KMS-11 (cell line): ENCODE results near the gene TAS2R39.
"Not testable (repeated sequence)": the region's sequence is repeated elsewhere in the genome, so short reads cannot be mapped to it uniquely, and the experiment has no call there.

Experiments used
- H2AFZ ChIP-seq: fragments of 200-600 bp; sonication (generic); 2 replicates; pipeline ENCODE4 v1.6.1; 2016; ENCODE audit warnings: antibody characterized with exemption, mixed run types, low read depth
- H3K27ac ChIP-seq: fragments of 200-600 bp; sonication (generic); 2 replicates; pipeline ENCODE4 v1.6.1; 2016; ENCODE audit warnings: mild to moderate bottlenecking, mixed run types
- H3K27me3 ChIP-seq: fragments of 200-600 bp; sonication (generic); 2 replicates; pipeline ENCODE4 v1.6.1; 2017; ENCODE audit warnings: mild to moderate bottlenecking, low read depth, mixed run types, moderate library complexity; ENCODE audit not compliant: insufficient read depth
- H3K36me3 ChIP-seq: fragments of 200-600 bp; sonication (generic); 2 replicates; pipeline ENCODE4 v1.6.1; 2017; ENCODE audit warnings: mild to moderate bottlenecking, mixed run types; ENCODE audit not compliant: insufficient read depth
- H3K4me1 ChIP-seq: fragments of 200-600 bp; sonication (generic); 2 replicates; pipeline ENCODE4 v1.6.1; 2016; ENCODE audit warnings: mild to moderate bottlenecking, low read depth, mixed run types; ENCODE audit not compliant: poor library complexity, severe bottlenecking
- H3K4me2 ChIP-seq: fragments of 200-600 bp; sonication (generic); 2 replicates; pipeline ENCODE4 v1.7.0; 2016; ENCODE audit warnings: mild to moderate bottlenecking, mixed run types
- H3K4me3 ChIP-seq: fragments of 200-600 bp; sonication (generic); IDR thresholded peaks from 2 replicates; pipeline ENCODE4 v1.6.1; 2017; ENCODE audit warnings: low read depth, low read length, mixed read lengths; ENCODE audit not compliant: insufficient read depth
- H3K79me2 ChIP-seq: fragments of 200-600 bp; sonication (generic); 2 replicates; pipeline ENCODE4 v1.6.1; 2016; ENCODE audit warnings: low read depth, mixed run types; ENCODE audit not compliant: insufficient read depth
- H3K9ac ChIP-seq: fragments of 200-600 bp; sonication (generic); 2 replicates; pipeline ENCODE4 v1.6.1; 2016; ENCODE audit warnings: mild to moderate bottlenecking, mixed run types
- H4K20me1 ChIP-seq: fragments of 200-600 bp; sonication (generic); 2 replicates; pipeline ENCODE4 v1.6.1; 2016; ENCODE audit warnings: mild to moderate bottlenecking, mixed run types; ENCODE audit not compliant: insufficient read depth
- CTCF ChIP-seq: fragments of 200-600 bp; sonication (generic); conservative IDR thresholded peaks from 2 replicates; pipeline ENCODE4 v1.6.1; 2017; ENCODE audit warnings: low read depth, mild to moderate bottlenecking, antibody characterized with exemption, low read length, moderate library complexity, mixed read lengths

TAS2R39 gene

GRCh38 chr7:143183024-143183423 is at the start of gene TAS2R39:
Gene TAS2R39, plus strand, starts transcription at chr7:143183419. Its CDS starts 0 bp downstream, at chr7:143183419.
- no peaks in the 10 kb centered on the region for H4K20me1 ChIP-seq
- no peak for TF ChIP-seq CTCF
- no peak within 1 kb of the TSS for H2AFZ ChIP-seq

GRCh38 chr7:143147070-143147469 is 36.1 kb upstream of the TAS2R39 start:
- no peak overlapping the region for H2AFZ ChIP-seq
- no peak overlapping the region for H3K9ac ChIP-seq
- no peak overlapping the region for H3K4me3 ChIP-seq
- H3K79me2 ChIP-seq = no peaks in the 10 kb centered on the region
- no peaks in the 10 kb centered on the region for H3K4me1 ChIP-seq
- no peaks in the 10 kb centered on the region for H4K20me1 ChIP-seq
- no peaks in the 10 kb centered on the region for H3K36me3 ChIP-seq
- no peak overlapping the region for H3K4me2 ChIP-seq
- H3K27me3 ChIP-seq = no peaks in the 10 kb centered on the region
- no peak overlapping the region for H3K27ac ChIP-seq
- TF ChIP-seq CTCF = no peak

More at GRCh38 chr7:143183024-143183423, at the start of gene TAS2R39:
- no peaks in the 10 kb centered on the region for H3K79me2 ChIP-seq
- H3K27me3 ChIP-seq = no peaks in the 10 kb centered on the region
- H3K4me2 ChIP-seq = no peak within 1 kb of the TSS
- no peaks in the 10 kb centered on the region for H3K36me3 ChIP-seq
- H3K4me1 ChIP-seq = no peaks in the 10 kb centered on the region
- H3K4me3 ChIP-seq = no peak within 1 kb of the TSS
- H3K27ac ChIP-seq = no peak within 1 kb of the TSS
- no peak within 1 kb of the TSS for H3K9ac ChIP-seq

GRCh38 chr7:143148050-143148449 is 35.2 kb upstream of the TAS2R39 start:
- Histone ChIP-seq H3K79me2 (no peaks in the 10 kb centered on the region), H3K4me3 (no peak overlapping the region), H3K27ac (no peak overlapping the region), H4K20me1 (no peaks in the 10 kb centered on the region), H3K36me3 (no peaks in the 10 kb centered on the region), H3K4me1 (no peaks in the 10 kb centered on the region), H3K9ac (no peak overlapping the region), H3K4me2 (no peak overlapping the region), H3K27me3 (no peaks in the 10 kb centered on the region), H2AFZ (no peak overlapping the region)
- TF ChIP-seq CTCF = no peak

GRCh38 chr7:143148651-143149050 is 34.6 kb upstream of the TAS2R39 start:
- H3K79me2 ChIP-seq = no peaks in the 10 kb centered on the region
- TF ChIP-seq CTCF = no peak
- H3K36me3 ChIP-seq = no peaks in the 10 kb centered on the region
- no peak overlapping the region for H2AFZ ChIP-seq
- no peaks in the 10 kb centered on the region for H4K20me1 ChIP-seq
- no peak overlapping the region for H3K9ac ChIP-seq
- no peaks in the 10 kb centered on the region for H3K27me3 ChIP-seq
- H3K4me3 ChIP-seq = no peak overlapping the region
- no peak overlapping the region for H3K27ac ChIP-seq
- H3K4me2 ChIP-seq = no peak overlapping the region
- no peaks in the 10 kb centered on the region for H3K4me1 ChIP-seq

GRCh38 chr7:143150696-143151095 is 32.5 kb upstream of the TAS2R39 start:
- H3K4me1 ChIP-seq, H3K4me3 ChIP-seq, H3K36me3 ChIP-seq, H4K20me1 ChIP-seq, H2AFZ ChIP-seq, H3K27me3 ChIP-seq, H3K4me2 ChIP-seq, H3K27ac ChIP-seq, H3K79me2 ChIP-seq, H3K9ac ChIP-seq: not testable (repeated sequence)

GRCh38 chr7:143158617-143159016 is 24.6 kb upstream of the TAS2R39 start:
- H3K27me3 ChIP-seq, H3K79me2 ChIP-seq, H4K20me1 ChIP-seq, H3K4me1 ChIP-seq, H3K36me3 ChIP-seq, H3K9ac ChIP-seq, H2AFZ ChIP-seq, H3K27ac ChIP-seq, H3K4me3 ChIP-seq, H3K4me2 ChIP-seq: not testable (repeated sequence)
